22Rv1 (cell line): Measurements from ENCODE around the gene PANK4.
"Not testable (repeated sequence)": the region's sequence is repeated elsewhere in the genome, so short reads cannot be mapped to it uniquely, and the experiment has no call there.

Experiments
- H3K27ac ChIP-seq: fragments of 450-650 bp; 2 replicates; pipeline ENCODE4 v1.5.1; 2017
- ZFX ChIP-seq: fragments of 450-650 bp; IDR thresholded peaks from 2 replicates; pipeline ENCODE4 v1.6.1; 2017; ENCODE audit warnings: antibody characterized with exemption, borderline replicate concordance
- TF ChIP-seq, protein P1 (sequence below): fragments of 450-650 bp; IDR thresholded peaks from 2 replicates; pipeline ENCODE4 v1.5.1; 2017; ENCODE audit warnings: mild to moderate bottlenecking

The PANK4 gene

DNA sequence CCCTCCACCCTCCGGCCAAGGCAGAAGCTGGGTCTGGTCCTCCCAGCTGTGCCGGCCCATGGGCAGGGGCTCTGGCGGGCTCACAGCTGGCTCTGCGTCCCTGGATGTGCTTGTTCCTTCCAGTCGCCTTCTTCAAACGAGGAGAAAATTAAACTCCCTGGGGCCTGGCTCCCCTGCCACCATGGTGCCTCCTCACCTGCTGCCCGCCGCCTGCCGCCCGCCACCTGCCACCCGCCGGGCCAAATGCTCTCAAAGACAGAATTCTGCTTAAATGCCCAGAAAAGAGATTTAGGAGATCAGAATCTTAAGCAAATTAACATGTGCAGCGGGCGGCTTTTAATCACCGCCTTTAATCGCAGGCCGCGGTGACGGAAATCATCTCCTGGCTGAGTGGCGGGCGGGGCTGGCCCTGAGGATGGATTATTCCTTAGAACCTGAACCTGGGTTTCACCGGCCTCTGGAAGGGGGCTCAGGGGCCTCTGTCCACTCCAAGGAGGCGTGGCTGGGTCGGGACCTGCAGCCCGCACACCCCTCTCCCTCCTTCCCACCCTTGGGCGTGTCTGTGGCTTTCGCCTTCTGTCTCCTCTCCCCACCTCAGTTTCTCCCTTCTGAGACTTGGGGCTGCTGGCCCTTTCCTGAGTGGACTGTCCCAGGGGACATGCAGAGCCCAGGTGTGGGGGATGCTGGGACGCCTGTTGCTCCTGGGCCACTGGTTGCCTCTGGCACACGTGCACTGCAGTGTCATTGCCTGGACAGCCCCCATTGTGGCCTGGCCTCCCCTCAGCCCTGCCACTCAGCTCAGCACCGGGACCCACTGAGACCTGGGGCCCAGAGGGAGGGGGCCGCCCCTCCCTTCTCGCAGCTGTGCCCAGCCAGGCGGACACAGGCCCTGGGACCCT is 60.8 kb downstream of the PANK4 start:
- TF ChIP-seq, protein P1, sequence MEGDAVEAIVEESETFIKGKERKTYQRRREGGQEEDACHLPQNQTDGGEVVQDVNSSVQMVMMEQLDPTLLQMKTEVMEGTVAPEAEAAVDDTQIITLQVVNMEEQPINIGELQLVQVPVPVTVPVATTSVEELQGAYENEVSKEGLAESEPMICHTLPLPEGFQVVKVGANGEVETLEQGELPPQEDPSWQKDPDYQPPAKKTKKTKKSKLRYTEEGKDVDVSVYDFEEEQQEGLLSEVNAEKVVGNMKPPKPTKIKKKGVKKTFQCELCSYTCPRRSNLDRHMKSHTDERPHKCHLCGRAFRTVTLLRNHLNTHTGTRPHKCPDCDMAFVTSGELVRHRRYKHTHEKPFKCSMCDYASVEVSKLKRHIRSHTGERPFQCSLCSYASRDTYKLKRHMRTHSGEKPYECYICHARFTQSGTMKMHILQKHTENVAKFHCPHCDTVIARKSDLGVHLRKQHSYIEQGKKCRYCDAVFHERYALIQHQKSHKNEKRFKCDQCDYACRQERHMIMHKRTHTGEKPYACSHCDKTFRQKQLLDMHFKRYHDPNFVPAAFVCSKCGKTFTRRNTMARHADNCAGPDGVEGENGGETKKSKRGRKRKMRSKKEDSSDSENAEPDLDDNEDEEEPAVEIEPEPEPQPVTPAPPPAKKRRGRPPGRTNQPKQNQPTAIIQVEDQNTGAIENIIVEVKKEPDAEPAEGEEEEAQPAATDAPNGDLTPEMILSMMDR = no peak
- TF ChIP-seq ZFX = no peak

DNA sequence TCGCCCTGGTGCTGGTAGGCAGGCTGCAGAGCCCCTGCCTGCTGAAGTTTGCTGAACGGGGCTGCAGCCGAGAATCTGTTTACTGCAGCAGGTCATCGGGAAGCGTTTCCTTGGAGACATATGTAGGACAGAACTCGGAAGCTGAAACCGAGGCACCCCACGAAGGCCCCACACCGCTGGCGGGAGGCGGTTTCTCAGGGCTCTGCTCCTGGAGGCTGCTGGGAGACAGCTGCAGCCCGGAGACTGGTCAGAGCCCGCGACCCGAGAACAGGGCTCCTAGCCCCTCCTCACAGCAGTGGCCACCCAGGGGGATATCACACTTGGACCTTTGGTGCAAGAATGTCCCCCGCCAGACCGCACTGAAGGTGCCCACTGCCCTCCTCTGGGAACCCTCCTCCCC is 63.0 kb downstream of the PANK4 start:
- TF ChIP-seq, protein P1 = no peak
- no peak overlapping the region for H3K27ac ChIP-seq

More for the DNA sequence above, 60.8 kb downstream of the PANK4 start:
- H3K27ac ChIP-seq = no peak overlapping the region

DNA sequence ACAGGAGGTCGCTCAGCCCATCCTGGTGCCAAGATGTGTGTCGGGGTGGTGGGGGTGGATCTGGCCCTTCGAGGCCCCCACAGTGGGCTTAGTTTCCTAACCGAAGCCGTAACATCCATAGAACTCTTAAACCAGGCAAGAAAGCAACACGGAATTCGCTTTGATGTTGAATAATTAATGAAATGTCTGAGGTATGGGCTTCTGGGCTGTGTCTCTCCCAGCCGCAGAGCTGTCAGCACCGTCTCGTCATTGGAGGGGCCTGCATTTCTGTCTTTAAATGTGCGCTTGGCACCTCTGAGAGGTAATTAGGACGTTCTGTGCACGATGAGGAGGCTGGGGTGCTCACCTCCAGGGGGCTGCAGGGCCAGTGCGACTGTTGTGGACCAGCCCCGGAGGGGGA is 63.6 kb downstream of the PANK4 start:
- TF ChIP-seq, protein P1 = no peak
- no peak for TF ChIP-seq ZFX
- no peak overlapping the region for H3K27ac ChIP-seq

DNA sequence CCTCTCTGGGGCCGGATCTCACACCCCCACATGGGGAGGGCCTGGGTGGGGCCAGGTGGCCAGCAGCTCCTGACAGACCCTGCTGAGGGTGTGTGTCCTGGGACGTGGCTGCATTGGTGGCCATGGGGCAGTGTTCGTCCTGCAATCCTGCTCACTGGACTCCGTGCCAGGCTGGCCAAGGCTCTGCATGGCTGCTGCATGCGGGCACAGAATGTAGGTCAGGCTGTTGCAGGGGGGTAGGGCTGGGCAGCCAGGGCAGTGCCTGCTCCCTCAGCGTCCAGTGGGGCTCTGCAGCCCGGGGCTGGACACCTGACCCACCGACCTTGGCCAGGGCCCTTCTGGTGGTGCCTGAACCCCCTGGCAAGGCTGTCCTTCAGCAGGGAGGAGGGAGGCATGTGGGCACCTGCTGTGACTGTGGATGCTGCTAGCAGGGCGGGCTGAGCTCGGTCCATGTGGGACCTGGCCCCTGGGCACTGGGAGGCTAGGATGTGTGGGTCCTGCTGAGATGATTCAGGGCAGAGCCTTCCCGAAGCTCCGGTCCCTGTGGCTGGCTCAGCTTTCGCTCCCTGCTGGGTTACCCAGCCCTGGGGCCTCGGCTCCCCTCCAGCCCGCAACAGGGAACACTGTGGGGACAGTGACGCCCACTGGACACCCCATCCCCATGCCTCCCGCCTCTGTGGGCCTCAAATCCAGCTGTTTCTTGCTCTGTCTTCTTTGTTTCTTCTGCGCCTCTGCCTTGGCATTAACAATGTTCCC is 65.2 kb downstream of the PANK4 start:
- TF ChIP-seq ZFX = no peak
- TF ChIP-seq, protein P1 = no peak
- no peak overlapping the region for H3K27ac ChIP-seq

DNA sequence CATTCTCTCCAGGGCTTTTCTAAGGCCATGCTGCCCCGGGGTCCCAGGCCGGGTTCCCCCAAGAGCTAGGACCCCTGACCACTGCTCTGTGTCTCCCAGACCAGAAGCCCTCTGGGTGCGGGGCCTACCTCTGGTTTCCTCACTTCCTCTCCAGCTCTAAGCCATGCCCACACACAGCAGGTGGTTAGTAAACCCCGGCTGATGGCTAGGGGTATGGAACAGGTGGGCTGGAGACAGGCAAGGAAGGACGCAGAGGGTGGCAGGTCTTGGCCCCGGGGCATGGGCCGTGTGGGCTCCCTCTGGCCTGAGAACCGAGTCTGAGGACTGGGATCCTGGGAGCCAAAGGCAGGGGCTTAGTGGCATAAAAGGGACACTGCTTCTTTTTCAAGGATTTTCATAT is 66.2 kb downstream of the PANK4 start:
- H3K27ac ChIP-seq = no peak overlapping the region

DNA sequence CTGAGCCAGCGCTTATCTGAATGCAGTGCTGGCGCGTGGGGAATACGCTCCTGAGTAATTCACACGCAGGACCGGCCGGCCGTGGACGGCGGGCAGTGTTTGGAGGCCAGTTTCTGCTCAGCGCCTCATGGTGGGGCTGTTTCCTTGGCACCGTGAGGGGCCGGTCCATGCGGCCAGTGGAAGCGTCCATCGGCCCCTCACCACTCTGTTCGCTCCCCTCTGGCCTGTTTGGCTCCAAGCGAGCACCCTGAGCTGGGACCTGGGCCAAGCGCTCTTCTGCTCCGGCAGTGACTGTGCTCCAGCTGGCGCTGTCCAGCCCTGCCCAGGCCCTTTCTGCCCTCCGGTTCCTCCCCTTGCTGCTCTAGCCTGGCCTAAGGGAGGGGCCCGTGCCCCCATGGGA is 66.6 kb downstream of the PANK4 start:
- TF ChIP-seq, protein P1 = peak; percentile 43
- TF ChIP-seq ZFX = no peak
- no peak overlapping the region for H3K27ac ChIP-seq

More for the DNA sequence above, 66.2 kb downstream of the PANK4 start:
- no peak for TF ChIP-seq ZFX
- TF ChIP-seq, protein P1 = no peak

DNA sequence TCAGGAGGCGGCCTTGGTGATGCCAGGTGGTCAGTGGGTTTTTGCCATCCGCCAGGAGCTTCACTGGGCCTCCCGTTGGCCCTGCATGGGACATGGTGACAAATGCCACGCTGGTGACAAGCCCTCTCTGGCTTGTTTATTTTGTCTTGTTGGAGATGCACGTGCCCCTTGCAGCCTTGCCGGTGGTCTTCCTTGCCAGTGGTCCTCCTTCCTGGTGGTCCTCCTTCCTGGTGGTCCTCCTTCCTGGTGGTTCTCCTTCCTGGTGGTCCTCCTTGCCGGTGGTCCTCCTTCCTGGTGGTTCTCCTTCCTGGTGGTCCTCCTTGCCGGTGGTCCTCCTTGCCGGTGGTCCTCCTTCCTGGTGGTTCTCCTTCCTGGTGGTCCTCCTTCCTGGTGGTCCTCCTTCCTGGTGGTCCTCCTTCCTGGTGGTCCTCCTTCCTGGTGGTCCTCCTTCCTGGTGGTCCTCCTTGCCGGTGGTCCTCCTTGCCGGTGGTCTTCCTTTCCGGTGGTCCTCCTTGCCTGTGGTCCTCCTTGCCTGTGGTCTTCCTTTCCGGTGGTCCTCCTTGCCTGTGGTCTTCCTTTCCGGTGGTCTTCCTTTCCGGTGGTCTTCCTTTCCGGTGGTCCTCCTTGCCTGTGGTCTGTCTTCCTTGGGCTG is 67.2 kb downstream of the PANK4 start:
- not testable (repeated sequence) for H3K27ac ChIP-seq
